GM21528 (cell line): ENCODE measurements around the gene TNIK.
"Not testable (repeated sequence)": the region's sequence is repeated elsewhere in the genome, so short reads cannot be mapped to it uniquely, and the experiment has no call there.

Experiments used
- ATAC-seq: cut with Tn5 transposase; IDR thresholded peaks from one replicate; pipeline ENCODE4 v1.9.1; 2021; ENCODE audit warnings: mild to moderate bottlenecking, moderate library complexity; ENCODE audit not compliant: unreplicated experiment, low FRiP score

The TNIK gene

GRCh38 chr3:171323938-171324536 is 136.2 kb downstream of the TNIK start:
- ATAC-seq, result no peak

DNA sequence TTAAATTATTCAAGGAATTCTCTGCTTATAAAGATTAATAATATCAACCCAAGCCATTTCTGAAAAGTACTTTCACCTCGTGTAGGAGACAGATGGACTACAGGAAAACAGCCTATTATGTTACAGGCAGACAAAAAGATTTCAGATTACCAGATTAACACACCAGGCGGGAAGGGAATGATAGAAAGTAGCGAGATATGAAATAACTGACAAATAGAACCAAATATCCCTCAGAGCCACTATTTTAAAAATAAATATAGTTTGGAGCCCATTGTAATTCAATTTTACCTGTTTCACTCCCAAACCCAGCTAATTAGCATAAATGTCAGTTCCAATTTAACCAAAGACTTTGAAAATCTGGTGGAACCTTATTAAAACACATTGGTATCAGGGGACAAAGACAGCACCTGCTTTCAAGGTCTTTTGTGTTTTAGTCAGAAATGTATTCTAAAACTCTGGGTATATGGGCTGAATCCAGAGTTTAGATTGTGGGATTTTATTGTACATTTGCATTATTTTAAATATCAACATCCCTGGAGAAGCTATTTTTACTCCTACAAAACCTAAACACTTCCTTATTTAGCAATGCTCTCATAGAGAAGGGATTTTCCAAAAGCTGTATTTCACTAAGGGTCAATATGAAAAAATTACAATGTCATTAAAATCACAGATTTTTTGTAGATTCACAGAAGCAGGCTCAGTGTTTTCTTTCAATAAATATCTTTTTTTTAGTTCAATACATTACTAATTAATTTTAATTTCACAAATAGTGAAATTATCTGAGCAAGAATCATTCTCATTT is 138.4 kb downstream of the TNIK start:
- no peak for ATAC-seq

GRCh38 chr3:171320750-171321558 is 139.3 kb downstream of the TNIK start:
- no peak for ATAC-seq

- ATAC-seq, result no peak
Observed at GRCh38 chr3:171317171-171317570, 143.0 kb downstream of the TNIK start.

DNA sequence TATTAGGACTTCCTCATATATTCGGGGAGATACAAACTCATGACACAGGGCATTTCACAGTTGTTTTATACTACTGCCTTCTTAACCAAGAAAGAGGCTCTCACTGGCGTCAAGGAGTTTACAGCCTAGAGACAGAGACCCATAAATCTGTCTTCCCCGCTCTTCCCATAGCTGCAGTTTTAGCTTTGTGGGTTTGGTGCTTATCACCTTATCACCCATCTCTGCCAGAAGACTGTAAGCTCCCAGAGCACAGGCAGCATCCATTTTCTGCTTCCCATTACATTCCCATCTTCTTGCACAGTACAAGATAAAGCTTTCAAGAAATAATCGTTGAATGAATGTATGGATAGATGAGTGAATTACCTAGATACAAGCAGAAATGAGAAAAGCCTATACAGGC is 144.3 kb downstream of the TNIK start:
- no peak for ATAC-seq

- no peak for ATAC-seq
Observed at GRCh38 chr3:171315101-171315500, 145.1 kb downstream of the TNIK start.

GRCh38 chr3:171314341-171314740 is 145.9 kb downstream of the TNIK start:
- ATAC-seq, result no peak

DNA sequence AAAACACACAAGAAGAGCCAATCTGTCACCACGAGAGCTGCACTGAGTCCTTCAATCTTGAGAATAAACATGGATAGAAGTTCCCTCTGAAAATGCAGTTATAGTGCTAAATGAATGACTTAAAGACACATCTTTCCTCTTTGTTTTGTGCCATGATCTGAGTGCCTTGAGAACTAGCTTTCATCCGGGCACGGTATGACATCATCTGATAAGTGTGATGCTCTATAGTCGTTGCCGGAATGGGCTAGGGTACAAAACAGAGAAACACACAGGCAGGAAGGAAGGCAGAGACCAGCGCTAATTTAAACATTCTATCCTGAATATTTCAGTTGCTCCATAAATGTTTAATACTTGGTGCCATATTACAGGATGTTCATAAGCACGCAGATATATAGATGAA is 146.5 kb downstream of the TNIK start:
- ATAC-seq, result no peak

- ATAC-seq, result no peak
Observed at GRCh38 chr3:171312741-171313140, 147.5 kb downstream of the TNIK start.

GRCh38 chr3:171311784-171312183 is 148.4 kb downstream of the TNIK start:
- ATAC-seq, result no peak

- no peak for ATAC-seq
Observed at GRCh38 chr3:171309906-171310359, 150.3 kb downstream of the TNIK start.

DNA sequence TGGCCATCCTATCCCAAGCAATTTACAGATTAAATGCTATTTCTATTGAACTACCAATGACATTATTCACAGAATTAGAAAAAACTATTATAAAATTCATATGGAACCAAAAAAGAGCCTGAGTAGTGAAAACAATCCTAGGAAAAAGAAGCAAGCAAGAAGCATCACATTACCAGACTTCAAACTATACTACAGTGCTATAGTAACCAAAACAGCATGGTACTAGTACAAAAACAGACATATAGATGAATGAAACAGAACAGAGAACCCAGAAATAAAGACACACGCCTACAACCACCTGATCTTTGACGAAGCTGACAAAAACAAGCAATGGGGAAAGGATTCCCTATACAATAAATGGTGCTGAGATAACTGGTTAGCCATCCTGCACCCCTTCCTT is 152.2 kb downstream of the TNIK start:
- no peak for ATAC-seq

- no peak for ATAC-seq
Observed at GRCh38 chr3:171307046-171307585, 153.1 kb downstream of the TNIK start.

DNA sequence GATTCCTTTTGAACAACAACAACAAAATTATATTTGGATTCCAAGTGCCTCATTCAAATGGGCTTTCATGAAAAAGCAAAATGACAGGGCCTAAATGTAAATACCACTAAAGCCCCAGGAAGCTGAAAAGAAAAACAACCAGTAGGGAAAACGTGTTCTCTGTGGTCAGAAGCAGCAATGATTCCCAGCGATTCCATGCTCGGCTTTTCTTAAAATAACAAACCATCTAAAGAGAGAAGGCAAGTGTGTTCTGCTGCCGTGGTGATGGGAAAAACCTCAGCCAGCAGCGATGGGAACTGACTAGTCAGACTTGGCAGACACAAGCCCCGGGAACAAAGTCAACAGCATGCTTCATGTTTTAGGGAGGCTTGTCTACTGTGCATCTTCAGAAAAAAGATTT is 153.6 kb downstream of the TNIK start:
- ATAC-seq, result no peak

GRCh38 chr3:171305823-171306222 is 154.4 kb downstream of the TNIK start:
- ATAC-seq, result not testable (repeated sequence)

- ATAC-seq, result not testable (repeated sequence)
Observed at GRCh38 chr3:171304498-171304897, 155.7 kb downstream of the TNIK start.

DNA sequence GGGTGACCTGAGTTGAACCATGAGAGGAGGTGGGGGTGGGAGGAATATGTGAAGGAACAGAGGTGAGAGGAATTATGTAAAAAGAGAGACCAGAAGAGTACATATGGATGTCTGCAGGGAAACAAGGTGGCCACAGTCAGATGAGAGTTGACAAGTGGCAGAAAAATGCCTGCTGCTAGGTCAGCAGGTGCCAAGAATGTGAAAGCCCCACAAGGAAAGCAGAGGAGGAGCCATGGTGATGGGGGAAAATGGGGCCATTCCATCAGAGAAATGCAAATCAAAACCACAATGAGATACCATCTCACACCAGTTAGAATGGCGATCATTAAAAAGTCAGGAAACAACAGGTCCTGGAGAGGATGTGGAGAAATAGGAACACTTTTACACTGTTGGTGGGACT is 156.2 kb downstream of the TNIK start:
- not testable (repeated sequence) for ATAC-seq

DNA sequence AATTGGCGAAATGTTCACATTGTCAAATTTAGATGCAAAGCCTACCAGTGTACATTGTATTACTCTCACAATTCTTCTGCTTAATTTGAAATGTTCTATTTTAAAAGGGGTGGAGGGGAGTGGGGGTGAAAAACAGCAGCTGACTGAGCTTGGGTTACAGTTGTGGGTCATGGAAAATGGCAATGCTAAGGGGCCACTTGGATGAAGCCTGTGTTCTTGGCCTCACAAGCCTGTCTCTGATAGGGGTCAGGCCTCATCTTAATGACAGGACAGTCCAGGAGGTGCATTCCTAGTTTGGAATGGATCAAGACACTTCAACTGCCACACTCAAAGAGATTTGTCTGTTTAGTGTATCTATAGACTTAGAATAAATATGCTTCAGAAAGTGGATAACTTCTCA is 158.2 kb downstream of the TNIK start:
- no peak for ATAC-seq

DNA sequence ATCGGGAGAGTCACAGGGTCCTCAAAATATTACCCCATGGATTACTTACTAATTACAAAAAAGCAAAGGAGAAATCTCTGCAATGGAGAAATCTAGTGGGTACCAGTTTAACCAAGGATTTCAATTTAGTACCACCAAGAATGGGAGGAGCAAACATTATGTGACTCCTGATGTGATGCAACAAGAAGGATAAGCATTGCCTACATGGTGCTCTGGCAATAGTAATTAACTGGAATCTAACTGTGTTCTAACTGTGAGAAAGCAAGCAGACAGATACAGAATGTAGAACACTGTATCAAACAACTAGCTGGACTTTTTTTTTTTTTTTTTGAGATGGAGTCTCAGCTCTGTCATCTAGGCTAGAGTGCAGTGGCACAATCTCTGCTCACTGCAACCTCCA is 159.2 kb downstream of the TNIK start:
- ATAC-seq, result no peak

DNA sequence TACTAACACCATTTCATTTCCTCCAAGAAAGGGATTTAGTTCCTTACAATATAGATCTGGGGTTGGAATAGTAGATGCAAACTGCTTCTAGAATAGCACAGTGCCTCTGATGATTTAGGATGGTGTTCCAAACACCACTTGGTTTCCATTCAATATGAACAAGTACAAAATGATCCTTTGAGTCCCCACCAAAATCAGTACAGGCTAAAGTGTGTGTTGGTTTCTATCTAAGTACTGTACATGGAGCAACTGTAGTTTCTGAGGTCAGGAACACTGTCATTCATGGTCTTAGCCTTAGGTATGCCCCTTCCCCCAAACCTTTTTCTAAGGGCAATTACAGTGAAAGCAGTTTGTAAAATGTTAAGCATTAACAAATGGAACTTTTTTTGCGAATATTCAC is 162.3 kb downstream of the TNIK start:
- no peak for ATAC-seq

- ATAC-seq, result no peak
Observed at GRCh38 chr3:171297207-171297606, 163.0 kb downstream of the TNIK start.
